GM10847 (cell line): ENCODE measurements around the gene GPALPP1.

Experiments used
- POLR2A ChIP-seq: IDR thresholded peaks from 2 replicates; pipeline ENCODE4 v1.6.1; 2011; ENCODE audit not compliant: insufficient read length; ENCODE audit errors: extremely low read depth

GPALPP1 gene

DNA sequence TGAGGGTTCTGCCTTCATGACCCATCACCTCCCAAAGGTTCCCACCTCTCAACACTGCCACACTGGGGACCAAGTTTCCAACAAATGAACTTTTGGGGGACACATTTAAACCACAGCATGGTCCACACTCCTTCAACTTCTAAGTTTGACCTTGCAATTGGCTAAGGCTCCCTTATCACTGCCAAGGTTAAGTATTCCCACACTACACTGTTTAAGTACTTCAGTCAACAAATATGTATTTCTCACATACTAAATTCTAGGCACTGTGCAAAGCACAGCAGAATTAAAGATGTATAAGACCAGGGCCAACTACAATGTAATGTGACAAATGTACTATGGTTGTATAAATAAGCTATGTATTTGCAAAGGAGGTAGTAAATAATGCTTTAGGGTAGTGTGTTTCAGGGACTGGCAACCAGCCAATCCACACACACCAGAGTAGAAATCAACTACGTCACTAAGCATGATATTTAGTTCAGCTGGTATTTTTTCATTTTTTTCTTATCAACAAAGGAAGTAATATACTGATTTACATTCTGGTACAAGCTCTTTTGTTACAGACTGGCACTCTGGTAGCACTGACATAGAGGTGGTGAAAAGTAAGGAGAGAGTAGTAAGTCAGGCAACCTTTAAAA lies 12.3 kb upstream of the GPALPP1 start:
- TF ChIP-seq POLR2A: no peak

DNA sequence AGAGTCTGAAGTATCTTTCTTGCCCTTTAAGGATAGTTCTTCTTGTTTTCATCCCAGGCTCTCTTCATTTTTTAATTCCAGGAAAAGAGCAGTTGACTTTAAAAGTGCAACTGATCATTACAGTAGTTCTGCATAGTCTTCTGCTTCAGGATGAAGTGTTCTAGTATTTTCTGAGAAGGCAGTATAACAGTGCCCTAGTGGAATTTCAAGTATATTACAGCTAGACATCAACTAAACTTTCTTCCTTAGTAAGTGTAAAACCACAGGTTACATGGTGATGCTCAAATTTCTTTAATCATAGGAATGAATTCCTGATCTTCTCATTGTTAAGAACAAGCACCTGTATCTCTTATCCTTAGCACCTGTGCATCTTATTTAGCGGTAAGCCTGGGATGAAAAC lies 11.0 kb upstream of the GPALPP1 start:
- TF ChIP-seq POLR2A: no peak

DNA sequence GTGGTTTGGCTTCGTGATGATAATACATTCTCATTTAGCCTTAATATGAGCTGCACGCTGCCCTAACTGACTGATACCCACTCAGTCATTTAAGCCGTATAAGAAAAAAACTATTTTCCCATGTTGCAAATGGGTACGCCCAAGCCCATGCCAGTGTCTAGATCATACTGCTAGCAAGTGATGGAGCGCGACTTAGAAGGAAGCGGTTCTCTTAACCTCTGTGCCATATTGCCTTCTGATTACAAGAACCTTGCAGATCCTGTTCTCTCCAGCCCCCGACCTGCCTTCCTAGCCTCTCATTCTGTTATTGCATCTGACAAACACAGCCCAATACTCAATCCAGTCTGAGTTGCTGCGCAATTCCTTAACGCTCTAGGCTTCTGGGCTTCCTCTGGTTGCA lies 603 bp downstream of the GPALPP1 start:
- no peak for TF ChIP-seq POLR2A

DNA sequence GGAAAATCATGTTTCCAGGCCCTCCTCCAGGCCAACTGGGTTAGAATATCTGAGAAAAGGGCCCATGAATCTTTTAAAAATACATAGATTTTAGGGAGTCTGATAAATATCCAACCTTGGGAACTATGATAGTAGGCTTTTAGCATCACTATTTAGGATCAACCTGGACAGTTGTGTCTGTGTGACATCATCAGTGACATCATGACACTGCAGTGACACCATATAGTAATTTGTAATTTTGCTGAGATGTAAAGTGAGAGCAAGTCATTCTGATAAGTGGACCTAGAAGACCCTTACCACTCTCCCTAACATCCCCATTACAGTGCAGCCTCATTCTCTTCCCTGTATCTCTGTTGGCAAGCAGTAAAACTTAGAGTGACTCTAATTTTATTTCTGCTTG lies 14.1 kb downstream of the GPALPP1 start:
- TF ChIP-seq POLR2A: no peak

DNA sequence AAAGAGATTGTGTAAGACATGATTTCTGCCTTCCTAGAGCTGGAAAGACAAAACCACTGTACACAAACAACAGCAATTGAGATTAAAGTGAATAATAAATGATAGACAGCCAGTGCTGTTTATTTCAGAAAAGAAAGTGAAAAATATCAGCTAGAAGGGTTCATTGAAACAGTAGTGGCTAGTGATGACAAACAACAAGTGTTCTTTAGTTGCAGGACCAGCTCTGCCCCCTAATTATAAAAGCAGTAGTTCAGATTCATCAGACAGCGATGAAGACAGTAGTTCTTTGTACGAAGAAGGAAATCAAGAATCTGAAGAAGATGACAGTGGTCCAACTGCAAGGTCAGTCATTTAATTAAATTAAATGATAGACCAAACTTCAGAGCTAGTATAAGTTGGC lies 14.8 kb downstream of the GPALPP1 start:
- TF ChIP-seq POLR2A: no peak

DNA sequence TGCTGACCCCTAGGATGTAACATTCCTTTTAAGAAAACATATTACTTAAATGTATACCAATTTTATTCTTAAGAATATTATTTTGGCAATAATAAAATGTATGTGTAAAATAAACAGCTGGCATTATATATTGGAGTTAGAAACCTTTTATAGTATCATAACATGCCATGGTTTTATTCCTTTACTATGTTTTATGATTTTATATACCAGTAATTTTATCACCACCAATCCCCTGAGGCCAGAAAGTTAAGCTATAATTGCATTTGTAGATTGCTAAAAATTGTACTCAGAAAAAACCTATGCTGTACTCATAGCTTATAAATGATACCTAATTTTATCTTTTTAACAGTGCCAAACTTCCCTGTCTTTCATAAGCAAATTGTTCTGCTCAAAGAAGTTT lies 17.9 kb downstream of the GPALPP1 start:
- no peak for TF ChIP-seq POLR2A

DNA sequence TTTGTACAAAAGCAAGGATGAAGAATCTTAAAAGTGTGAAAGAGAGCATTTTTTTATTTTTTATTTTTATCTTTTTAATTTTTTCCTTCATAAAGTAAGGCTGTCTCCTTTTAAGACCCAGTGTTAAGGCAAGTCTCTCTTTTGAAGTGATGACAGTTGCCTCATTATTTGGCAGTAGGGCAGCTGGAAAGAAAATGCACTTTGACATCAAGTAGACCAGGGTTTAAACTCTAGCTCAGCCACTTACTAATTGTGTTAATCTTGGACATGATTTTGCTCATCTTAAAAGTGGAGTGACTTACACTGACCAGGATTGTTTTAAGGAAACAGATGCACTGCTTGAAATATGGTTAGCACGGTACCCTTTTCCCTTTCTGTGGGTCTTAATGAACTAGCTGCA lies 18.5 kb downstream of the GPALPP1 start:
- no peak for TF ChIP-seq POLR2A

DNA sequence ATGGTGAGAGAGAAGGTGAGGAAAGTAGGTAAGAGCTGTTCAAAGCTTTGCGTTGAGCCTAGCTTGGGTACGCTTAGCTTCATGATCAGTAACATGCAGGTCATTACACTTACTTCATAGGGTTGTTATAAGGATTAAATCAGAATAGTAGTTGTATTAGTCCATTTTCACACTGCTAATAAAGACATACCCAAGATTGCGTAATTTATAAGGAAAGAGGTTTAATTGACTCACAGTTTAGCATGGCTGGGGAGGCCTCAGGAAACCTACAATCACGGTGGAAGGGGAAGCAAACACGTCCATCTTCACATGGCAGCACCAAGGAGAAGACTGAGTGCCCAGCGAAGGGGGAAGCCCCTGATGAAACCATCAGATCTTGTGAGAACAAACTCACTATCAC lies 21.9 kb downstream of the GPALPP1 start:
- TF ChIP-seq POLR2A: no peak

DNA sequence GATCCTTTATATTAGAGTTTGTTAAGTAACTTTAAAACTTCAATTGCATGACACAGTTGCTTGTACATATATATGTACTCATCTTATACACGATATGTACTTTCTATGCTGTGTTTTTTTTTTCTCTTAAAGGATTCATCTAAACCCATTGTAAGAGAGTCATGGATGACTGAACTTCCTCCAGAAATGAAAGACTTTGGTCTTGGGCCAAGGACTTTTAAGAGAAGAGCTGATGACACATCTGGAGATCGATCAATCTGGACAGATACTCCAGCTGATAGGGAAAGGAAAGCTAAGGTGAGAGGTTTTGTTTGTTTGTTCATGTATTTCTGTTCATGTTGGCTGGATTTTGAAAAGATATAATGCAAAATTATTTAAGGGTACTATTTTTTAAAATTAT lies 26.0 kb downstream of the GPALPP1 start:
- TF ChIP-seq POLR2A: no peak

DNA sequence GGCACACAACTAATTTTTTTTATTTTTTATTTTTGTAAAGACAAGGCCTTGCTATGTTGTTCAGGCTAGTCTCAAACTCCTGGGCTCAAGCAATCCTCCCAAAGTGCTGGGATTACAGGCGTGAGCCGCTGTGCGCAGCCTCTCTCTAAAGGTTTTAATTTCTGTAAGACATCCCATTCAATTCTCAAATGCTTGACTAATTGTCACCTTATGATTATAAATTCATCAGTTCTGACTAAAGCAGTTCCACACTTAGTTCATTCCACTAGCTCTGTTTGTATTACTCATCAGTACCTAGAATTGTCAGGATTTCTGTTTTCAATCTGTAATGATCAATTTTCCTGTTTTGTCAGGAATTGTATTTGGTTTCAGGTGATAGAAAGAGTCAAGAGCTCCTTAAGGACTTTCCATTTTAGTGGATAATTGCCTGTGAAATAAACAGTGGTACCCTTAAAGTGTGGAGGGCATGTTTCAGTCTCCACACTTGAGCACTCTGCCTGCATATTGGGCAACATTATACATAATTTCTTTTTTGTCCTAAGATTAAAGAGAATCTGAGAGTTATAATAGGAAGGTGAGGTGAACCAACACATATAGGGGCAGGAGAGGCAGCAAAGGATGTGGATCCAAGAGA lies 27.6 kb downstream of the GPALPP1 start:
- TF ChIP-seq POLR2A: no peak

DNA sequence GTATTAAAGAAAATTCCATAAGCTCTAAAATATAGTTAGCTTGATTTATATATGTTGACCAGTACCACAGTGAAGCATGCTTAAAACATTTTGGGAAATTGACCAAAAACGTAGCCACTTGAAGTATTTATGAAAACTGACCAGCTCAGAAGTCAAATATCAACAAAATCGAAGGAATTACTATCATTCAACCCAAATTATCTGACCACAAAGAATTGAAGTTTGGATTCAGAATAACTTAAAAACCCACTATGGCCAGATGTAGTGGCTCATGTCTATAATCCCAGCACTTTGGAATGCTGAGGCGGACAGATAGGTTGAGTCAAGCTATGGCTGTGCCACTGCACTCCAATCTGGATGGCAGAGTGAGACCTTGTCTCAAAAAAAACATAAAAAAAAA lies 31.9 kb downstream of the GPALPP1 start:
- no peak for TF ChIP-seq POLR2A

DNA sequence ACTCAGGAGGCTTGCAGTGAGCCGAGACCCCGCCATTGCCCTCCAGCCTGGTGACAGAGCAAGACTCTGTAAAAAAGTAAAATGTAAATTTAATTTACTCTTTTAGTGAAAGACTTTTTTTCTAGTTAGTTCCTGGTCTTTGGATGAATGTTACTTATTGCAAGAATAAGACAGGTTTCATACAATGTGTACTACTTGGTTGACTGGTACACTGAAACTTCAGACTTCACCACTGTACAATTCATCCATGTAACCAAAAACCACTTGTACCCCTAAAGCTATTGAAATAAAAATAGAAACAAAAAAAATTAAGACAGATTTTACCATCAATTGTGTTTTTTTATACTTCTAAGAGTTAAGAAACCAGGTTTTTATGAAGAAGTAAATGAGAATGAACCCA lies 35.5 kb downstream of the GPALPP1 start:
- no peak for TF ChIP-seq POLR2A

DNA sequence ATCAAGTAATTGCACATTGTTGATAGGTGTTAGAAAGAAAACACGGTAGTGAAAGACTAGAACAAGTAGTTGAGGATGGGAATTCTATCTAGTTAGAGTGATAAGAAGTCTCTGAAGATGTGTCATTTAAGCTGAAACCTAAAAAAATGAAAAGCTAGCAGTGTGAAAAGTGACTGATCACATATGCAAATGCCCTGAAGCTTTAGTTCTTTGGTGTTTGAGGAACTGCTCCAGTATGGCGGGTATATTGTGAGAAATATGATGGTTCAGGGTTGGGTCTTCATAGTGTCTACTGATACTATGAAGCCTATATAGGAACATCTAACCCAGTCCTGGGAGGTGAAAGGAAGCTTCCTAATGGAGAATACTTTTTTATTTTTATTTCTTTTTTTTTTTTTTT lies 45.0 kb downstream of the GPALPP1 start:
- TF ChIP-seq POLR2A: no peak

DNA sequence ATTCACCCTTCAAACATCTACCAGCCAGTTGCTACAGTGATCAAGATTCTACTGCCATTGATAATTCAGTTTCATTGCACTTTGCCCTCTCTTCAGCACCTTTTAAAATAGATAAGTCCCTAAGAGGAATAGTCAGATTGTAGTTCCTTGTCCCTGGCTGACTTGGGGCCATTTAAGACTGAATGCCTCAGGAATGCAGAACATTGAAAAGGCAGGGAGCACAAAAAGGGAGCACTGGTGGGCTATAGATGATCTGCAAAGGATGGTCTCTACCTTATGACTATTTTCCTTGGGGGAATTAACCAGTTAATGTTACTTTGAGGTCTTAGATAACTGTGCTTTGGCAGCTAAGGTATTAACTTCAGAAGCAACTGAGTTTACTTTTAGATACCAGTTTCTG lies 46.9 kb downstream of the GPALPP1 start:
- no peak for TF ChIP-seq POLR2A

DNA sequence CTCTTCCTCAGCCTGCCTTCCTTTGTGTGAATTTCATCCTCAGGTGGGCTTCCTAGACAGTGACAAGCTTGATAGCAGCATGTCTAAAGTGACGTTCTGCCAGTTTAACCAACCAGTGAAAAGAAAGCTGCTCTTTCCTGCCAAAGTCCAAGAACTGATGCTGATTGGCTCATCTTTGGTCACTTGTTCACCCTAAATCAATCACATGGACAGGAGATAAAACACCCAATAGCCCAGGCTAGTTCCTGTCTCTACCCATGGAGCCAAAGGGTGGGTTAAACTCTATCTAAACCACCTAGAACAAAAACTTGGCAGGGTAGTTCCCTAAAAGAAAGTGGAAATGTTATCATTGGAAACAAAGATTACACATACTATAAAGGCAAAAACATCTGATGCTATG lies 50.8 kb downstream of the GPALPP1 start:
- no peak for TF ChIP-seq POLR2A

DNA sequence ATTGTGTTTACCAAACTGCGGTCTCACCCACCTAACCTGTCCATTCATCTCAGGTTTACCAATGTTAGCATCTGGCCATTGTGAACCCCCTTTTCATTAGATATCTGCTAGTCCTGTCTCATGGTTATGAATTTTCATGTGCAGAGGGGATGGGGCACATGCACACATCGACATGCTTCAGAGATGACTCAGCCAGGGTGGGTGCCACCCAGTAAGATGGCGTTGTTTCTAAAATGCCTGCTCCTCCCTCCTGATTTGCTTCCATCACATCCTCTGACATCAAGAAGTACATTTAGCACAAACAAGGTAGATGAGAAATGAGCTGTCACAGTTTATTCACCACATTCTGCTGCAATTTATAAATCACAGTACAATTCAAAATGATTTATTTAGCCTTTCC lies 51.3 kb downstream of the GPALPP1 start:
- no peak for TF ChIP-seq POLR2A

DNA sequence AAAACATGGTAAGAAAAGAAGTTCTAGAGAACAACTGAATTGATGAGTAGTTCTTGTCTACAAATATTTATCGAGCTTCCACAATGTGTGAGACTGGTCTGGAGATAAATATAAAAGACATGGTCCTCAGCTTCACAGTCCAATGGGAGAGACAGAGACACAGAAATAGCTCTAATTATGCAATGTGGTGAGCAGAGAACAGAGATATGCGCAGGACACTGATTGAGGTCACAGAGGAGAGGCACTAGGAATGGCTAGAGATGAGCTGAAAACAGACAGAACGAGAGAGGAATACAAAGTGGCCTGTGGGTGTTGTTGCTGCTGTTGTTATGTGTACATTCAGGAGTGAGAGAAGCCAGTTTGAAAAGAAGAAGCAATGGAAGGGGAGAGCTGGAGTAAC lies 53.2 kb downstream of the GPALPP1 start:
- no peak for TF ChIP-seq POLR2A
